Activated naive CD4-positive, alpha-beta T cell (primary cell): ENCODE data around the gene SRPK2.
A peak's percentile ranks its signal among the peaks of the same experiment; 100 is the strongest.
"Not testable (repeated sequence)": the region's sequence is repeated elsewhere in the genome, so short reads cannot be mapped to it uniquely, and the experiment has no call there.

ENCODE experiments used
- DNase-seq, 4 experiments: peaks; one replicate each; lab custom pipeline; 2025; lab: John Stamatoyannopoulos, UW

The SRPK2 gene

GRCh38 chr7:105388356-105389087 lies at the start of gene SRPK2:
Gene SRPK2, minus strand, starts transcription at chr7:105388921.
- peak; percentile 38 to 74 (median 50) for DNase-seq

DNA sequence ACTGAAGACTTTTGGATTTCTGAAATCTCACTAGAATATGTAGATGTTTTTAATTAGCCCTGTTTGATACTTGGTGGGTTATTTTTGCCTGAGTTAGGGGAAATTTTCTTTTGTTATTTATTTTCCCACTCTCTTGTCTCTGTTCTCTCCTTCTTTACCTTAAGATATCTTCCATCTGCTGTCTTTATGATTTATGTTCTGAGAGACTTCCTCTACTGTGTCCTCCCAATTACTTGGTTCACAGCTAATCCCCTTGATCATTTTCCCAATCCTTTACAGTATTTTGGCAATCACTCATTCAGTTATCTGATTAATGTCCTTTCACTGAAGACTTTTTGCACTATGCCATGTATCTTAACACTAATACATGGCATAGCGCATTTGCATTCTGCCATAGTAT lies 49.5 kb upstream of the SRPK2 start:
- no peak for DNase-seq

DNA sequence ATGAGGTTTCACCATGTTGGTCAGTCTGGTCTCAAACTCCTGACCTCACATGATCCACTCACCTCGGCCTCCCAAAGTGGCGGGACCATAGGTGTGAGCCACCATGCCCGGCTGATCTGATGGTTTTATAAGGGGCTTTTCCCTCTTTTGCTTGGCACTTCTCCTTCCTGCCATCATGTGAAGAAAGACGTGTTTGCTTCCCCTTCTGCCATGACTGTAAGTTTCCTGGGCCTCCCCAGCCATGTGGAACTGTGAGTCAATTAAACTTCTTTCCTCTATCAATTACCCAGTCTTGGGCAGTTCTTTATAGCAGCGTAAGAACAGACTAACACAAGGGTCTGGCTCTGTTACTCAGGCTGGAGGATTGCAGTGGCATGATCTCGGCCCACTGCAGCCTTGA lies 48.6 kb upstream of the SRPK2 start:
- not testable (repeated sequence) for DNase-seq

DNA sequence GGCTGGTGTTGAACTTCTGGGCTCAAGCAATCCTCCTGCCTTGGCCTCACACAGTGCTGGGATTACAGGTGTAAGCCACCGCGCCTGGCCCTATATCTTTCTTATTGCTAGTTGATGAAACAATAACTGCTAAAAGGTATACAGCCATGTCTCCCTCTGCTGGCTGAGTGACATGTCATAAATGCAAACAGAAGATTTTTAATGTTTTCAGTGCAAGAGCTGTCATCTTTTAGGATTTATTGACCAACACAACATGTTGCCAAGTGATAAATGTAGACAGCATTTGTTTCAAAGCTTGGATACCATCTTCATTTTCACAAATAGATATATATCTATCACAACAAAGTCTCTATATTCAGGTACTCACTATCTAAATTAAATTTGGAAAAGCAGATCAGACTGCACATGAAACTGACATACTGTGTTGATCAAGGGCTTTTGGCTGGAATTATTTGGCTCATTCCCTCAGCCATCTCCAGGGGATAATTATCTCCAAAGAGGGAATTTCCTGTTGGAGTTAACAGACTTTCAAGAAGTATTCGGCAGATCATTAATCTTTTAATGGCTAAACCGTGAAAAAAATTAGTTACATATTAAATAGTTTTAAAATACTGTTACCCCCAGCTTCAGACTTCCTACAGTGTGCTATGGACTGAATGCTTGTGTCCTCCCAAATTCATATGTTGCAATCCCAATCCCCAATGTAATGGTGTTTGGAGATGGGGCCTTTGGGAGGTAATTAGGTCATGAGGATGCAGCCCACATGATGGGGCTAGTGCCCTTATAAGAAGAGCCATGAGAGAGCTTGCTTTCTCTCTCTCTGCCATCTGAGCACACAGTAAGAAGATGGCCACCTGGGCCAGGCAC lies 41.3 kb upstream of the SRPK2 start:
- DNase-seq, result peak in 2 of 4 experiments; percentile 8 to 12

DNA sequence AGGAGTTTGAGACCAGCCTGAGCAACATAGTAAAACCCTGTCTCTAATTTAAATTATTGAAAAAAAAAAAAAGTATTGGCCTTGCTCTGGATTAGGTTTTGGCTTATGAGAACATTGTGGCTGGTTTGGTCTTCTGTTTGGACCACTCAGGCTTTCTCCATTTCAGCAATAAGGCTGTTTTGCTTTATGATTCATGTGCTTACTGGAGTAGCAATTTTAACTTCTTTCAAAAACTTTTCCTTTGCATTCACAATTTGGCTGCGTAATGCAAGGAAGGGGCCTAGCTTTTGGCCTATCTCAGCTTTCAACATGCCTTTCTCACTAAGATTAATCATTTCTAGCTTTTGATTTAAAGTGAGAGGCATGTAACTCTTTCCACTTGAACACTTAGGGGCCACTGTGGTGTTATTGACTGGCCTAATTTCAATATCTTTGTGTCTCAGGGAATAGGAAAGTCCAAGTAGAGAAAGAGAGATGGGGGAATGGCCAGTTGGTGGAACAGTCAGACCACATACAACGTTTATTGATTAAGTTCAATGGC lies 38.0 kb upstream of the SRPK2 start:
- DNase-seq, result no peak

- no peak for DNase-seq
Measured at GRCh38 chr7:105423987-105424386, 35.3 kb upstream of the SRPK2 start.

GRCh38 chr7:105413887-105414437 lies 25.2 kb upstream of the SRPK2 start:
- DNase-seq, result no peak

- not testable (repeated sequence) for DNase-seq
Measured at GRCh38 chr7:105410774-105411173, 22.1 kb upstream of the SRPK2 start.

DNA sequence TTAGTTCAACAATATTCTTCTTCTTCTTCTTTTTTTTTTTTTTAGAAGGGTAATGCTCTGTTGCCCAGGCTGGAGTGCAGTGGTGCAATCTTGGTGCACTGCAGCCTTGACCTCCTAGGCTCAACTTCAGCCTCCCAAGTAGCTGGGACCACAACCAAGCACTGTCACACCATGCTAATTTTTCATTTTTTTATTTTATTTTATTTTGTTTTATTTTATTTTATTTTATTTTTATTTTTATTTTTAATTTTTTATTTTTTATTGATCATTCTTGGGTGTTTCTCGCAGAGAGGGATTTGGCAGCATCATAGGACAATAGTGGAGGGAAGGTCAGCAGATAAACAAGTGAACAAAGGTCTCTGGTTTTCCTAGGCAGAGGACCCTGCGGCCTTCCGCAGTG lies 21.1 kb upstream of the SRPK2 start:
- not testable (repeated sequence) for DNase-seq

GRCh38 chr7:105408791-105409410 lies 20.2 kb upstream of the SRPK2 start:
- DNase-seq, result no peak

- no peak for DNase-seq
Measured at GRCh38 chr7:105403128-105403527, 14.4 kb upstream of the SRPK2 start.

DNA sequence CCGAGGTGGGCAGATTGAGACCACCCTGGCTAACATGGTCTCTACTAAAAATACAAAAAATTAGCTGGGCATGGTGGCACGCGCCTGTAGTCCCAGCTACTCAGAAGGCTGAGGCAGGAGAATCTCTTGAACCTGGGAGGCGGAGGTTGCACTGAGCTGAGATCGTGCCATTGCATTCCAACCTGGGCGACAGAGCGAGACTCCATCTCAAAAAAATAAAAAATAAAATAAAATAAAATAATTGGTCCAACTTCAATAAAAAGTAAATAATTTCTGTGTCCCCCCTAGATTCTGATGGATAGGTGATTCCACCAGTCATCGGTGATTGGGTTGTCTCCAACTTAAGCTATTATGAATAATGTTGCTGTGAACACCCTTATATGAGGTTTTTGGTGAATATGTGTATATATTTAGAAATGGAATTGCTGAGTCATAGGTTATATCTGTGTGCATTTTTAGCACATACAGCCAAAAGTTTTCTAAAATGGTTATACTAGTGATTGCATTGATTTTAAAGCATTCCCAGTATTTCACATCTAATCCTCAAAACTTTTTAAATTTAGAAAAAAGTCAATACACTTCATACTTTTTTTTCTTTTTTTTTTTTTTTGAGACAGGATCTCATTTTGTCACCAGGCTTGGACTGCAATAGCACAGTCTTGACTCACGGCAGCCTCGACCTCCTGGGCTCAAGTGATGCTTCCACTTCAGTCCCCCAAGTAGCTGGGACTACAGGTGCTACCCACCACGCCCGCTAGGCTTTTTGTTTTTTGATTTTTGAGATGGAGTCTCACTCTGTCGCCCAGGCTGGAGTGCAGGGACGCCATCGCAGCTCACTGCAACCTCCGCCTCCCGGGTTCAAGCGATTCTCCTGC lies 13.7 kb upstream of the SRPK2 start:
- DNase-seq, result no peak

- DNase-seq, result no peak
Measured at GRCh38 chr7:105399043-105399725, 10.5 kb upstream of the SRPK2 start.

DNA sequence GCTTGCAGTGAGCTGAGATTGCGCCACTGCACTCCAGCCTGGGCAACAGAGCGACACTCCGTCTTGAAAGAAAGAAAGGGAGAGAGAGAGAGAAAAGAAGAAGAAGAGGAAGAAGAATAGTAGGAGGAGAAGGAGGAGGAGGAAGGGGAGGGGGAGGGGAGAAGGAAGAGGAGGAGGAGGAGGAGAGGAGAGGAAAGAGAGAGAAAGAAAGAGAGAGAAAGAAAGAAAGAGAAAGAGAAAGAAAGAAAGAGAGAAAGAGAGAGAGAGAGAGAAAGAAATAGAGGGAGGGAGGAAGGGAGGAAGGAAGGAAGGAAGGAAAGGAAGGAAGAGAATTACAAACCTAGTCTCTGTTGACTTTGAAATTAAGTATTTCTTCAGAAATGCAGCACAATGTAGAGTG lies 7.8 kb upstream of the SRPK2 start:
- DNase-seq, result no peak

DNA sequence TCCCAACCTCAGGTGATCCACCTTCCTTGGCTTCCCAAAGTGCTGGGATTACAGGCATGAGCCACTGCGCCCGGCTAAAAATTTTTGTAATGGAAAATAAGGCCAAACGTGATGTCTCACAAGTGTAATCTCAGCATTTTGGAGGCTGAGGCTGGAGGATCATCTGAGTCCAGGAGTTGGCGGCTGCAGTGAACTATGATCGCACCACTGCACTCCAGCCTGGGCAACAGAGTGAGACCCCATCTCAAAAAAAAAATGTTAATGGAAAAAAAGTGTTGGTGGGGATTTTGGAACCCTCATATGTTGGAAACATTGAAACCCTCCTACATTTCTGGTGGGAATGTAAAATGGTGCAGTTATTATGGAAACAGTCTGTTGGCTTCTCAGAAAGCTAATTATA lies 2.7 kb upstream of the SRPK2 start:
- DNase-seq, result no peak

GRCh38 chr7:105389889-105390288 lies 1.2 kb upstream of the SRPK2 start:
- no peak for DNase-seq

DNA sequence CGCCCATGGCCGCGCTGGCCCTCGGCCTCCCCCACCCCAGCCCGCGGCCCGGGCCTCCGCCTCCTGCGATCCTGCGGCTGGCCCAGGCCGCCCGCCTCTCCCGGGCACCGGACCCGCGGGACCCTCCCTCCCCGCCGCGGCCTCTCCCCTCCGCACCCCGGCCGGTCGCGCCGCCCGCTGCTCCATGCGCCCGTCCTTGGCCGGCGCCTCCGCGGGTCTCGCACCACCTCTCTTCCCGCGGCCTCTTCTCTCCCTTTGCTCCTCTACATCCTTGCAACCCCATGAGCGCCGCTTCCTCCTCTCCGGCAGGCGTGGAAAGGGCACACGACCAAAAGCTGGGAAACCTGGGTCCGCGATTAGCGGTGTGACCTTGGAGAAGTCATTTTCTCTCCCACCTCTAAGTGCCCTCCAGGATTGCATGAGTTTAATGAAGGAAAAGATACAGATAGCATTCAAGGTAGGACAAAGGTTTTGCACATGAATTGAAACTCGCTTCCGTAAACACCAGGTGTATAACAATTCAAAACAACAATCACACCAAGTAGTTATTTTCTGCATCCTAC lies 448 bp upstream of the SRPK2 start:
- DNase-seq, result peak in 1 of 4 experiments; percentile 17

DNA sequence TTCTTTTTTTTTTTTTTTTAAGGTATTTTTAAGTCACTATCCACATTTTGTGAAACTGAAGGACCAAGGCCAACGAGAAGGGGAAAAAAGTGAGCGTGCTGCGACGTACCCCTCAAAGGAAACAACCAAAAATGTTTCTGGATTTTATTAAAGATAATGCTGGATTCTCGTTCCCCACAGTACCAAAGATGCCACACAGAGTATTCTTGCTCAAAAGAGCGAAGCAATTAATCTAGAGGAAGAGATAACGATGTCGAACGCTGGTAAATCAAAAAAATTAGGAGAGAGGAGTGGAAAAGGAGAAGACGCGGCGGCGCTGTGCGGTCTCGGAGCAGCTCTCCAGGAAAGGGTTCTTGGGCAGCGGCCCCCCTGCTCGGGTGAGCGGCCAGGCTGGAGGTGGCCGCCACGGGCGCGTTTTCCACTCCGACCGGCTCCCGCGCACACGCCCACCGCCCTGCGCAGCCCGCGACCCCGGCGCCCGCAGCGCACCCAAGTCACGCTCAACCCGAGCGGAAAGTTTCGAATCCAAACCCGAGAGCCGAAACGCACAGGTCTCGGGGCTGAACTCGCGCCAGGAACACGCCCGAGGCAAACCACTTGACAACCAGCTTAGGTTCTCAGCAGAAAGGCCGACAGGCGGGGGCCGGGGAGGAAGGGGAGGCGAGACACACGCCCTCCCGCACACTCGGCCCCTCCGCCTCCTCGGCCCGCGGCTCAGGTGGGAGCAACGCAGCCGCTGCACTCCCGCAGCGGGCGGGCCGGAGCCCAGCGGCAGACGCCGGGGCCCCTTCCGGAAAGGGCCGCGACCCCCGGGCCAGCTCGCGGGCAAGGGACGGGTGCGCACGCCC lies 989 bp downstream of the SRPK2 start:
- peak in 2 of 4 experiments; percentile 9 to 43 for DNase-seq

DNA sequence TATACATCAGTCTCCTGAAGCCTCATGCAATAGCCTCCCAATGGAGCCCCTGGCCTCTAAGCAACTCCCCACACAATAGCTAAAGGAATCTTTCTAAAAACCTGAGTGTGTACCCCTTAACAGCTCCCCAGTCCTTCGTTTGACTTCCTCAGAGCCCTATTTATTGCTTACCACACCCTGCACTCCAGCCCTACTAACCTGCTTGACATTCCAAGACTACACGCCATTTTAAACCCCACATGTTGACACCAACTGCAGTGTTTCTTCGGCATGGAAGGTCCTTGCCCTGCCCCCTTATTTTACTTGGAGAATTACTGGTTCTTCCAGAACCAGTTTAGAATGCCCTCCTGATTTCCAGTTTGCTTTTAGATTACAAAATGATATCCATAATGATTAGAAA lies 10.8 kb downstream of the SRPK2 start:
- no peak for DNase-seq
